DOHH2 (cell line): Measurements from ENCODE around the gene TMEM235.

Experiments used
- CTCF ChIP-seq: fragments of 200-600 bp; sonication (generic); IDR thresholded peaks from one replicate; pipeline ENCODE4 v1.5.1; 2014; ENCODE audit warnings: antibody characterized with exemption, mild to moderate bottlenecking, low read depth, low read length; ENCODE audit not compliant: poor library complexity, severe bottlenecking
- EZH2phosphoT487 ChIP-seq: fragments of 200-600 bp; sonication (generic); IDR thresholded peaks from 2 replicates; pipeline ENCODE4 v1.6.1; 2017; ENCODE audit warnings: borderline replicate concordance, mild to moderate bottlenecking, antibody characterized with exemption, low read length, moderate library complexity, mixed read lengths

- TF ChIP-seq CTCF = no peak
- no peak for TF ChIP-seq EZH2phosphoT487
These were observed 31.0 kb upstream of the TMEM235 start for GRCh38 chr17:78200451-78200850.
